Thyroid gland (tissue), 4 donors: ENCODE results near the gene PKP4.

ENCODE experiments used
- CTCF ChIP-seq, 6 experiments: fragments of 200-600 bp in 3 of 6; fragments of 450-650 bp in 3 of 6; sonication (generic) in 3 of 6; IDR thresholded peaks; one replicate each; pipeline ENCODE4 v1.5.1; 2016 to 2019; ENCODE audit warnings: antibody characterized with exemption in 6 of 6, mild to moderate bottlenecking in 2 of 6, inconsistent platforms in 1 of 6, moderate library complexity in 1 of 6
- POLR2A ChIP-seq, 2 donors: fragments of 450-650 bp; IDR thresholded peaks; one replicate each; pipeline ENCODE4 v1.6.1; 2017; ENCODE audit warnings: antibody characterized with exemption in 2 of 2, mild to moderate bottlenecking in 2 of 2, moderate library complexity in 1 of 2

DNA sequence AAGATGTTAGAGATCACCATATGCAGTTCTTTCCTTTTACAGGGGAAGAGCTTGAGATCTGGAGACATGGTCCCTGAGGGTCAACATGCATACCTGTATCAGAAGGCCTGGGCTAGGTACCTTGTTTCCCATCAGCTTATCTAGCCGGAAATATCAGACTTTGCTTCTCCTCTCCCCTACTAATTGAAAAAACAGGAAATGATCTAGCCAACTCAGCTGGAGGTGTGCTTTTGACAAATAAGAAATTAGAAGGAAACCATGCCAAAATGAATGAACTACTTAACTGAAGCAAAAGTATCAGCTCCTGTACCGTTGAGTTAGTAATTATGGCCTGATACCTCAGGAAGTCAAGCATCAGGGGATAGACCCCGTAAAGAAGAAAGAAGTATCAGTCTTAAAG is 20.4 kb downstream of the PKP4 start:
- TF ChIP-seq CTCF (IDR thresholded peaks at IDR 0.05) (no peak), POLR2A (IDR thresholded peaks at IDR 0.05) (no peak)
